Testis (tissue), 2 donors: ENCODE measurements around the gene GPC1.

ENCODE experiments used
- POLR2A ChIP-seq: fragments of 450-650 bp; IDR thresholded peaks from one replicate; pipeline ENCODE4 v1.6.1; 2017; ENCODE audit warnings: antibody characterized with exemption, mild to moderate bottlenecking, moderate library complexity
- TF ChIP-seq, protein P1 (sequence below), 3 experiments: fragments of 450-650 bp in 2 of 3; fragments of 200-600 bp in 1 of 3; sonication (generic) in 1 of 3; IDR thresholded peaks; one replicate each; pipeline ENCODE4 v1.5.1; 2016 to 2019; ENCODE audit warnings: antibody characterized with exemption in 3 of 3, mild to moderate bottlenecking in 2 of 3, moderate library complexity in 1 of 3

DNA sequence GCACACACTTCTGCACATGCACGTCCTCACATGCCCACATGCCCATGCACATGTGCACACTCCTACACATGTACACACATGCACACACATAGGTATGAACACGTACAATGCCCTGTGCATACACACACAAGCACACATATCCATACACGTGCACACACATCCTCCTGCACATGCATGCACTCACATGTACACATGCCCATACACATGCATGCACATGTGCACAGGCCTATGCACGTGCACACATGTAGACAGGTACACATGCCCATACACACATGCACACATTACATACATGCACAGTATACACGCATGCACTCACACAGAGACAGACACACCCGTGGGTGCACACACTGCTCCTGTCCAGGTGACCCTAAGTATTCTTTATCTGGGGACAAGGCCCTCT, 34.3 kb downstream of the GPC1 start:
- TF ChIP-seq, protein P1, sequence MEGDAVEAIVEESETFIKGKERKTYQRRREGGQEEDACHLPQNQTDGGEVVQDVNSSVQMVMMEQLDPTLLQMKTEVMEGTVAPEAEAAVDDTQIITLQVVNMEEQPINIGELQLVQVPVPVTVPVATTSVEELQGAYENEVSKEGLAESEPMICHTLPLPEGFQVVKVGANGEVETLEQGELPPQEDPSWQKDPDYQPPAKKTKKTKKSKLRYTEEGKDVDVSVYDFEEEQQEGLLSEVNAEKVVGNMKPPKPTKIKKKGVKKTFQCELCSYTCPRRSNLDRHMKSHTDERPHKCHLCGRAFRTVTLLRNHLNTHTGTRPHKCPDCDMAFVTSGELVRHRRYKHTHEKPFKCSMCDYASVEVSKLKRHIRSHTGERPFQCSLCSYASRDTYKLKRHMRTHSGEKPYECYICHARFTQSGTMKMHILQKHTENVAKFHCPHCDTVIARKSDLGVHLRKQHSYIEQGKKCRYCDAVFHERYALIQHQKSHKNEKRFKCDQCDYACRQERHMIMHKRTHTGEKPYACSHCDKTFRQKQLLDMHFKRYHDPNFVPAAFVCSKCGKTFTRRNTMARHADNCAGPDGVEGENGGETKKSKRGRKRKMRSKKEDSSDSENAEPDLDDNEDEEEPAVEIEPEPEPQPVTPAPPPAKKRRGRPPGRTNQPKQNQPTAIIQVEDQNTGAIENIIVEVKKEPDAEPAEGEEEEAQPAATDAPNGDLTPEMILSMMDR (IDR thresholded peaks at IDR 0.05) = no peak
- no peak for TF ChIP-seq POLR2A
